ENCODE data around the gene CCDC150. TPM values are rescaled to one million over a fixed set of nuclear protein-coding genes. Genes with fewer than 3 reads are reported as not detected.

CCDC150 gene
- total and polyA plus RNA-seq, 7 donors = 0.13 to 1.4 (median 0.46) TPM; not detected in 1

- Histone ChIP-seq H3K4me3 (no peak overlapping the region), H3K36me3 (ENCODE audit: insufficient read depth in 1 of 2, low read depth in 1 of 2) (peaks cover 0 to 25% of the 10 kb centered on the region in 2 donors), H3K27ac (no peak overlapping the region), H3K27me3 (ENCODE audit: insufficient read depth in 3 of 3, low read length in 2 of 3) (no peaks in the 10 kb centered on the region), H3K4me1 (no peaks in the 10 kb centered on the region), H3K9me3 (peaks cover 14% of the 10 kb centered on the region)
- no peak for TF ChIP-seq CTCF (IDR thresholded peaks at IDR 0.05)
- DNase-seq (no peak), ATAC-seq (no peak)
- intact Hi-C loops (cut with DNase I) = no loop called here
- WGBS, 3 donors = 70 to 78% (median 77%) methylated on average over 5 of the region's 5 CpGs
Measured at GRCh38 chr2:196759378-196759706, 119.8 kb downstream of the CCDC150 start.

GRCh38 chr2:196767101-196767500, 127.6 kb downstream of the CCDC150 start:
- Histone ChIP-seq H3K36me3 (ENCODE audit: insufficient read depth in 1 of 2, low read depth in 1 of 2) (peaks cover 4 to 99% of the 10 kb centered on the region in 2 donors), H3K9me3 (no peaks in the 10 kb centered on the region), H3K27me3 (ENCODE audit: insufficient read depth in 3 of 3, low read length in 2 of 3) (no peaks in the 10 kb centered on the region), H3K27ac (no peak overlapping the region), H3K4me1 (no peaks in the 10 kb centered on the region), H3K4me3 (no peak overlapping the region)
- ATAC-seq (no peak), DNase-seq (no peak)
- WGBS, 3 donors = 91 to 97% (median 93%) methylated on average over 1 of the region's 1 CpG
- no peak for TF ChIP-seq CTCF (IDR thresholded peaks at IDR 0.05)
- intact Hi-C loops (cut with DNase I) = no loop called here

Other genes starting within 250 kb of the CCDC150 start
- gene HECW2, start 46.2 kb upstream of the CCDC150 start, total RNA-seq = 10 to 100 TPM in 1 of 4 donors, 1 to 10 TPM in 3; 1.5 to 10.8 (median 3.0) TPM
- 1 to 10 TPM in 1 of 3 donors, under 1 TPM in 2; 0.27 to 1.3 (median 0.51) TPM for gene HECW2, start 46.2 kb upstream of the CCDC150 start, polyA plus RNA-seq
- 10 to 100 TPM; 21.5 to 28.1 (median 24.2) TPM for gene GTF3C3, start 160.0 kb downstream of the CCDC150 start, total RNA-seq
- gene GTF3C3, start 160.0 kb downstream of the CCDC150 start, polyA plus RNA-seq = 10 to 100 TPM in 1 of 3 donors, 1 to 10 TPM in 2; 7.7 to 15.4 (median 9.3) TPM
- gene C2orf66, start 169.6 kb downstream of the CCDC150 start, total RNA-seq = not detected
- under 1 TPM in 1 of 3 donors, not detected in 2; 0.03 TPM for gene C2orf66, start 169.6 kb downstream of the CCDC150 start, polyA plus RNA-seq